Fibroblast of pulmonary artery (primary cell): Measurements from ENCODE around the gene SF3B2.

ENCODE experiments used
- DNase-seq: peaks from one replicate; pipeline ENCODE4 v3.0.0-alpha.2; 2010; ENCODE audit warnings: low read depth
- H3K4me3 ChIP-seq: replicated peaks from 2 replicates; pipeline ENCODE4 v1.5.1; 2011; ENCODE audit warnings: low read depth, mild to moderate bottlenecking, control low read depth, low read length, moderate library complexity
- TF ChIP-seq, protein P1 (sequence below): IDR thresholded peaks from 2 replicates; pipeline ENCODE4 v1.5.1; 2011; ENCODE audit warnings: mild to moderate bottlenecking, control low read depth, low read length, inconsistent platforms; ENCODE audit errors: missing control alignments

Gene SF3B2

DNA sequence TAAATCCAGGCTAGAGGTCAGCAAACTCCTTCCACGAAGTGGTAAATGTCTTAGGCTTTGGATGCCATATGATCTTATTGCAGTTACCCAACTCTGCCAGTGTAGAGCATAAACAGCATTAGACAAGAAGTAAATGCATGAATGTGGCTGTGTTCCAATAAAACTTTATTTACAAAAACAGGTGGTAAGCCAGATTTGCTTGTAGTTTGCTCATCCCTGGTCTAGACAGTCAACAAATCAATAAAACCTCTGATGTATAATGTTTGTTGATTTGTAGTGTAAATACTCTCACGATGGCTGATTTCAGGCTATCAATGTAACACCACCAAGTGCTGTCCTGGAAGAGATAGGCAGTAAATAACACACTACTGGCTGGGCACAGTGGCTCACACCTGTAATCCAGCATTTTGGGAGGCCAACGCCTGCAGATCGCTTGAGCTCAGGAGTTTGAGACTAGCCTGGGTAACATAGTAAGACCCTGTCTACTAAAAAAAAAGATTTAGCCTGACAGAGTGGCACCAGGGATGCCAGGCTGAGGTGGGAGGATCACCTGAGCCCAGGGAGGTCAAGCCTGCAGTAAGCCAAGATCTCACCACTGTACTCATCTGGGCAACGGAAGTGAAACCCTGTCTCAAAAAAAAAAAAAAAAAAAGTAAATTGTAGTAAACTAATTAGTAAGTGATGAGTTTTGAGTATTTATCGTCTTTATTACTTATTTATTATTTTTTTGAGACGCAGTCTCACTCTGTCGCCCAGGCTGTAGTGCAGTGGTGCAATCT lies 19.0 kb upstream of the SF3B2 start:
- no peak for DNase-seq
- TF ChIP-seq, protein P1, sequence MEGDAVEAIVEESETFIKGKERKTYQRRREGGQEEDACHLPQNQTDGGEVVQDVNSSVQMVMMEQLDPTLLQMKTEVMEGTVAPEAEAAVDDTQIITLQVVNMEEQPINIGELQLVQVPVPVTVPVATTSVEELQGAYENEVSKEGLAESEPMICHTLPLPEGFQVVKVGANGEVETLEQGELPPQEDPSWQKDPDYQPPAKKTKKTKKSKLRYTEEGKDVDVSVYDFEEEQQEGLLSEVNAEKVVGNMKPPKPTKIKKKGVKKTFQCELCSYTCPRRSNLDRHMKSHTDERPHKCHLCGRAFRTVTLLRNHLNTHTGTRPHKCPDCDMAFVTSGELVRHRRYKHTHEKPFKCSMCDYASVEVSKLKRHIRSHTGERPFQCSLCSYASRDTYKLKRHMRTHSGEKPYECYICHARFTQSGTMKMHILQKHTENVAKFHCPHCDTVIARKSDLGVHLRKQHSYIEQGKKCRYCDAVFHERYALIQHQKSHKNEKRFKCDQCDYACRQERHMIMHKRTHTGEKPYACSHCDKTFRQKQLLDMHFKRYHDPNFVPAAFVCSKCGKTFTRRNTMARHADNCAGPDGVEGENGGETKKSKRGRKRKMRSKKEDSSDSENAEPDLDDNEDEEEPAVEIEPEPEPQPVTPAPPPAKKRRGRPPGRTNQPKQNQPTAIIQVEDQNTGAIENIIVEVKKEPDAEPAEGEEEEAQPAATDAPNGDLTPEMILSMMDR: no peak
- no peak overlapping the region for H3K4me3 ChIP-seq

DNA sequence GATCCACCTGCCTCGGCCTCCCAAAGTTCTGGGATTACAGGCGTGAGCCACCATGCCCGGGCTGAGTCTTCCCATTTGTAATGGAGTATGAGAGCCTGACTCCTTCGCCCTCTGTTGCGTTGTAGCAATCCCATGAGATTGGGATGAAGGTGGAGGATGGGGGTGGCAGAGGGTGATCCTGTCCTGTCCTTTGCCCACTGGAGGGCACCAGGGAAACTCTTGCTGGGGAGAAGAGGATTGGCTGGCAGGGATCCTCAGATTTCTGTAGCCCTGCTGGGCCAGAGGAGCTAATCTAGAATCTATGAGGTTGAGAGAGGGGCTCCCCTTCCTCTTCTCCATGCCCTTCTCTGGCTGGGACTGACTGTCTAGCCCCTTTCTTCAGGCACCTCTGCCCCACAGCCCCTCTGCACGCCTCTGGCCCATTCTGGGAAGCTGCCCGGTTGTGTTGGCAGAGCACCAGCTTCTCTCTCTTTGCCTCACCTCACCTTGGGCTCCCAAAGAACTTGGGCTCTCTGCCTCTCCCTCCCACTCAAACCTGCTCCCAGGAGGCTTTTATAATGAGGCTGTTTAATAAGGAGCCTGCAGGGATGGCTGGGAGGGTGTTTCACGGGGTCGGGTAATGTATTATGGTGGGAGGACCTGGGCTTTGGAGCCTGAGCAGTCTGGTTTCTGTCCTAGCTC lies 16.4 kb upstream of the SF3B2 start:
- no peak overlapping the region for H3K4me3 ChIP-seq
- no peak for DNase-seq
- TF ChIP-seq, protein P1: no peak

DNA sequence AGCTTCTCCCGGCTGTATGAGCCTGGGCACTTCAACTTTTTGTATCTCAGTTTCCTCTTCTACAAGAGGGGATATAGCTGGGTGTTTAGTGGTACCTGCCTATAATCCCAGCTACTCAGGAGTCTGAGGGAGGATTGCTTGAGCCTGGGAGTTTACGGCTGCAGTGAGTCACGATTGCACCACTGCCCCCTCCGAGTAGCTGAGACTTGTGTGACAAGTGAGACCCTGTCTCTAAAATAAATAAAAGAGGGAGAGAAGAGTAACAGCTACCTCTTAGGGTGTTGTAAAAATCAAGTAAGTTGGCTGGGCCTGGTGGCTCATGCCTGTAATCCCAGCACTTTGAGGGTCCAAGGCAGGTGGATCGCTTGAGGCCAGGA lies 15.8 kb upstream of the SF3B2 start:
- no peak overlapping the region for H3K4me3 ChIP-seq
- DNase-seq: no peak
- TF ChIP-seq, protein P1: no peak

DNA sequence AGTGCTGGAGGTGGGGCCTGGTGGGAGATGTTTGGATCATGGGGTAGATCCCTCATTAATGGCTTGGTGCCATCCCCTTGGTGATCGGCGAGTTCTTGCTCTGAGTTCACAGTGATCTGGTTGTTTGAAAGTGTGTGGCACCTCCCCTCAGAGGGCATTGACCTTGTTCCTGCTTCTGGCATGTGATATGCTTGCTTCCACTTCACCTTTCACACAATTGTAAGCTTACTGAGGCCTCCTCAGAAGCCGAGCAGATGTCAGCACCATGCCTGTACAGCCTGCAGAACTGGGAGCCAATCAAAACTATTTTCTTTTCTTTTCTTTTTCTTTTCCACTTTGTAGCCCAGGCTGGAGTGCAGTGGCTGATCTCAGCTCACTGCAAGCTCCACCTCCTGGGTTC lies 14.8 kb upstream of the SF3B2 start:
- TF ChIP-seq, protein P1: no peak
- H3K4me3 ChIP-seq: no peak overlapping the region
- DNase-seq: no peak

DNA sequence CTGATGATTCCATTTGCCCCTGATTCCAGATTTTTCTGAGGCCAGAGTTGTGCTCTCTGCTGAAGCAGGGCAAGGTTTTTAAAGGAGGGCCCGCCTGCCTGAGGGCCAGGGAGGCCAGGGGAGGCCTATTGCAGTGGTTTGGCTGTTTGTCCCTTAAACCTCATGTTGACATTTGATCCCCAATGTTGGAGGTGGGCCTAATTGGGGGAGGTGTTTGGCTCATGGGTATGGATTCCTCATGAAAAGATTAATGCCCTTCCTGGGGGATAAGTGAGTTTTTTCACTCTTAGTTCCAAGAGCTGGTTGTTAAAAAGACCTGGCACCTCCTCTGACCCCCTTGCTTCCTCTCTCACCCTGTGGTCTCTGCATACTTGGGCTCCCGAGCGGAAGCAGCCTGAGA lies 12.4 kb upstream of the SF3B2 start:
- H3K4me3 ChIP-seq: no peak overlapping the region
- no peak for DNase-seq
- TF ChIP-seq, protein P1: no peak

DNA sequence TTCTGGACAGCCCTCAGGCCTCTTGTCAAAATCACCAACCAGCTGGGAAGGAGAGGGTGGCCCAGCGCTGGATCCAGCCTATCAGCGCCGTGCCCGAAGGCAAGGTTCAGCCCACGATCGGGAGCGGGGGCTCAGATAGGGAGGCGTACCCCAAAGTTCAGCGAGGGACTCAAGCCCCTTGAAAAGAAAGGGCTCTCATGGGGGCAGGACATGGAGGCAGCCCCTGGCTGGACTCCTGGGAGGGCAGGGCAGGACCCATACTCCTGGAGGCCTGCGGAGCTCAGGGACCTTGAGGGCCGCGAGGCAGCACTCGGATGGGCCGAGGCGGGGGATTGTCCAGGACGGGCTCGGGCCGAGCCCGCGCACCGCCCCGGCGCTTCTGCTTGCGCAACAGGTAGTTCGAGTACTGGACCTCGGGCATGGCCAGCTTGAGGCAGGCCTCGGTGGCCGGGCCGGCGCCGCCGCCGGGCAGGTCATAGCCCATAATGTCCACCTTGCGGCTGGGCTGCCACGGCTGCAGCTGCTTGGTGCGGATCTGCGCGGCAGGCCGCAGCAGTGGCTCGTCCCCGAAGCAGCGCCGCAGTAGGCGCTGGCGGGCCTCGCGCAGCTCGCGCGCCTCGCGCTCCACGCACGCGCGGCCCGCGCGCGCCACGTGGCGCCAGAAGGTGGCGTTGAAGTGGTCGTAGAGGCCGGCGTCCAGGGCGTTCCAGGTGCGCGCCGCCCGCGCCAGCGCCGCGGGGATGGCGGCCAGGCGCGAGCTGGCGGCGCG lies 9.8 kb upstream of the SF3B2 start:
- H3K4me3 ChIP-seq: no peak overlapping the region
- DNase-seq: no peak
- TF ChIP-seq, protein P1: no peak
